Retinal pigment epithelial cell (primary cell): ENCODE data around the gene STK24.
A peak's percentile ranks its signal among the peaks of the same experiment; 100 is the strongest.
"Not testable (repeated sequence)": the region's sequence is repeated elsewhere in the genome, so short reads cannot be mapped to it uniquely, and the experiment has no call there.

Experiments used
- DNase-seq: peaks from one replicate; pipeline ENCODE4 v3.0.0-alpha.2; 2010; ENCODE audit warnings: low read depth
- H3K4me3 ChIP-seq: 2 replicates; pipeline ENCODE4 v1.5.1; 2011; ENCODE audit warnings: mild to moderate bottlenecking, low read length, control low read depth, moderate library complexity
- CTCF ChIP-seq: conservative IDR thresholded peaks from 2 replicates; pipeline ENCODE4 v1.5.1; 2011; ENCODE audit warnings: low read depth, low read length, control low read depth, inconsistent platforms

STK24 gene

GRCh38 chr13:98606296-98606695, 29.4 kb upstream of the STK24 start:
- TF ChIP-seq CTCF: no peak
- H3K4me3 ChIP-seq: no peak overlapping the region
- no peak for DNase-seq

- TF ChIP-seq CTCF: no peak
- no peak for DNase-seq
These were observed 22.8 kb upstream of the STK24 start for GRCh38 chr13:98599502-98600328.

GRCh38 chr13:98598043-98598442, 21.1 kb upstream of the STK24 start:
- no peak for DNase-seq
- TF ChIP-seq CTCF: peak; percentile 19
- no peak overlapping the region for H3K4me3 ChIP-seq

More at GRCh38 chr13:98599502-98600328, 22.8 kb upstream of the STK24 start:
- no peak overlapping the region for H3K4me3 ChIP-seq

- no peak overlapping the region for H3K4me3 ChIP-seq
- no peak for TF ChIP-seq CTCF
- DNase-seq: no peak
These were observed 18.2 kb upstream of the STK24 start for GRCh38 chr13:98595134-98595533.

GRCh38 chr13:98592362-98592732, 15.4 kb upstream of the STK24 start:
- no peak overlapping the region for H3K4me3 ChIP-seq
- DNase-seq: no peak
- no peak for TF ChIP-seq CTCF

GRCh38 chr13:98591721-98592361, 14.9 kb upstream of the STK24 start:
- no peak overlapping the region for H3K4me3 ChIP-seq
- DNase-seq: no peak
- TF ChIP-seq CTCF: no peak

- H3K4me3 ChIP-seq, DNase-seq: not testable (repeated sequence)
These were observed 13.6 kb upstream of the STK24 start for GRCh38 chr13:98590471-98590870.

- not testable (repeated sequence) for DNase-seq, H3K4me3 ChIP-seq
These were observed 12.6 kb upstream of the STK24 start for GRCh38 chr13:98589516-98589915.
